Left lung (tissue), 10 donors: ENCODE data around the gene TWF2. TPM values are rescaled to one million over a fixed set of nuclear protein-coding genes. Genes with fewer than 3 reads are reported as not detected.

Experiments used
- ATAC-seq: fragments of 200-7000 bp; cut with Tn5 transposase; one replicate; pipeline ENCODE4 v1.9.1; 2020; ENCODE audit warnings: moderate library complexity
- DNase-seq, 4 donors: peaks; one replicate each; pipeline ENCODE4 v3.0.0-alpha.2; 2013 to 2020
- H3K27ac ChIP-seq, 2 donors: fragments of 200-600 bp; sonication (generic) in 1 of 2; one replicate each; pipeline versions ENCODE4 v1.5.0 to v1.8.0; 2020 to 2021
- H3K27me3 ChIP-seq, 2 donors: fragments of 200-600 bp; sonication (generic) in 1 of 2; one replicate each; pipeline versions ENCODE4 v1.5.0 to v1.8.0; 2020 to 2021
- H3K36me3 ChIP-seq, 2 donors: fragments of 200-600 bp; sonication (generic) in 1 of 2; one replicate each; pipeline versions ENCODE4 v1.5.0 to v1.8.0; 2020 to 2021
- H3K4me1 ChIP-seq, 2 donors: fragments of 200-600 bp; one replicate each; pipeline ENCODE4 v1.8.0; 2021
- H3K4me3 ChIP-seq, 2 donors: fragments of 200-600 bp; sonication (generic) in 1 of 2; one replicate each; pipeline versions ENCODE4 v1.5.0 to v1.8.0; 2020 to 2021; ENCODE audit warnings: mild to moderate bottlenecking in 1 of 2
- H3K9me3 ChIP-seq, 2 donors: fragments of 200-600 bp; sonication (generic) in 1 of 2; one replicate each; pipeline versions ENCODE4 v1.5.0 to v1.8.0; 2020 to 2021
- CTCF ChIP-seq, 2 donors: fragments of 200-600 bp; sonication (generic) in 1 of 2; IDR thresholded peaks; one replicate each; pipeline versions ENCODE4 v1.5.0 to v1.8.0; 2021; ENCODE audit warnings: antibody characterized with exemption in 2 of 2
- intact Hi-C, 2 donors: fragments of 100-400 bp; cut with DNase I; formaldehyde crosslinking; loops; one replicate each; pipeline versions ENCODE4 v1.11.2 to v1.14.2; 2022
- polyA plus RNA-seq, 6 donors: library from polyadenylated mRNA; unstranded; fragments of 120-200 nt; gene quantifications; one replicate each; pipeline ENCODE4 v1.2.1, GENCODE V29; 2013; ENCODE audit not compliant: insufficient read length in 6 of 6
- total RNA-seq, 2 donors: library from RNA; stranded (reverse); fragmentation: NEBNext Ultra II Directional; extraction: Animal tissue kit (Norgen Biotek cat#: 25700); gene quantifications; one replicate each; pipeline ENCODE4 v1.2.1, GENCODE V29; 2021
- donor health status: DM: no; HTN: yes; CAD: no.
- donor health status: DM: no; HTN: no; CAD: no.

Gene TWF2
- total and polyA plus RNA-seq, 8 donors, result 28.9 to 77.5 (median 32.4) TPM

GRCh38 chr3:52247409-52248164 lies 8.6 kb upstream of the TWF2 start:
- no peaks in the 10 kb centered on the region for H3K27me3 ChIP-seq
- peaks cover 5 to 65% of the 10 kb centered on the region in 2 donors for H3K4me1 ChIP-seq
- H3K36me3 ChIP-seq, result peaks cover 0 to 48% of the 10 kb centered on the region in 2 donors
- peak overlapping the region in 1 of 2 donors; percentile 66 for H3K4me3 ChIP-seq
- DNase-seq, result no peak
- no peak for TF ChIP-seq CTCF (IDR thresholded peaks at IDR 0.05)
- H3K27ac ChIP-seq, result peak overlapping the region; percentile 24 to 95
- H3K9me3 ChIP-seq, result no peaks in the 10 kb centered on the region
- ATAC-seq, result no peak
- intact Hi-C loops, result no loop called here

- DNase-seq, result peak in 2 of 4 donors; percentile 61 to 88
- Histone ChIP-seq H3K27me3 (no peaks in the 10 kb centered on the region), H3K4me1 (peaks cover 5 to 63% of the 10 kb centered on the region in 2 donors), H3K27ac (peak overlapping the region; percentile 81 to 95), H3K9me3 (no peaks in the 10 kb centered on the region), H3K4me3 (peak overlapping the region; percentile 58 to 66), H3K36me3 (peaks cover 0 to 42% of the 10 kb centered on the region in 2 donors)
- ATAC-seq, result peak; percentile 4
- intact Hi-C loops, result no loop called here
- TF ChIP-seq CTCF (IDR thresholded peaks at IDR 0.05), result no peak
Observed at GRCh38 chr3:52246728-52247408, 7.9 kb upstream of the TWF2 start.

- H3K4me3 ChIP-seq, result peak overlapping the region; percentile 58 to 66
- H3K4me1 ChIP-seq, result peaks cover 5 to 63% of the 10 kb centered on the region in 2 donors
- H3K9me3 ChIP-seq, result no peaks in the 10 kb centered on the region
- intact Hi-C loops, result no loop called here
- no peak for TF ChIP-seq CTCF (IDR thresholded peaks at IDR 0.05)
- no peaks in the 10 kb centered on the region for H3K27me3 ChIP-seq
- no peak for ATAC-seq
- peaks cover 0 to 36% of the 10 kb centered on the region in 2 donors for H3K36me3 ChIP-seq
- DNase-seq, result no peak
- H3K27ac ChIP-seq, result peak overlapping the region; percentile 81 to 95
Observed at GRCh38 chr3:52246264-52246620, 7.3 kb upstream of the TWF2 start.

GRCh38 chr3:52245322-52246263 lies 6.6 kb upstream of the TWF2 start, which contains the start of gene PPM1M:
TSS of gene PPM1M (plus strand) at chr3:52245759. CDS start at chr3:52245825, 66 bp downstream.
- ATAC-seq, result peak; percentile 64
- peak within 1 kb of the TSS; percentile 86 to 95 for H3K27ac ChIP-seq
- no peaks in the 10 kb centered on the region for H3K9me3 ChIP-seq
- H3K4me1 ChIP-seq, result peaks cover 5 to 70% of the 10 kb centered on the region in 2 donors
- peak within 1 kb of the TSS; percentile 58 to 66 for H3K4me3 ChIP-seq
- intact Hi-C loops, result no loop called here
- DNase-seq, result peak; percentile 46 to 93 (median 65)
- H3K27me3 ChIP-seq, result no peaks in the 10 kb centered on the region
- peaks cover 0 to 29% of the 10 kb centered on the region in 2 donors for H3K36me3 ChIP-seq
- TF ChIP-seq CTCF (IDR thresholded peaks at IDR 0.05), result no peak
